ENCODE data around the gene COA1. TPM values are rescaled to one million over a fixed set of nuclear protein-coding genes. Genes with fewer than 3 reads are reported as not detected.

COA1 gene
- total RNA-seq, 1 donor from 2014 or later, result 47.9 TPM

- DNase-seq (no peak), ATAC-seq (no peak)
- Histone ChIP-seq H3K36me3 (no peaks in the 10 kb centered on the region), H3K4me1 (no peaks in the 10 kb centered on the region), H3K4me3 (no peak overlapping the region), H3K27me3 (no peaks in the 10 kb centered on the region), H3K27ac (no peak overlapping the region), H3K9me3 (no peaks in the 10 kb centered on the region)
- TF ChIP-seq CTCF (IDR thresholded peaks at IDR 0.05), result no peak
- intact Hi-C loops (cut with DNase I), result loop anchor here (5.0 kb wide), 1 partner anchor 119 kb away; the partner anchor contains the start of gene STK17A
Measured at GRCh38 chr7:43700646-43701499, 28.4 kb downstream of the COA1 start.

GRCh38 chr7:43700059-43700501, 29.2 kb downstream of the COA1 start:
- Histone ChIP-seq H3K36me3 (no peaks in the 10 kb centered on the region), H3K4me1 (no peaks in the 10 kb centered on the region), H3K27ac (no peak overlapping the region), H3K27me3 (no peaks in the 10 kb centered on the region), H3K4me3 (no peak overlapping the region), H3K9me3 (no peaks in the 10 kb centered on the region)
- TF ChIP-seq CTCF (IDR thresholded peaks at IDR 0.05), result peak; percentile 72
- no peak for DNase-seq
- peak; percentile 83 for ATAC-seq
- intact Hi-C loops (cut with DNase I), result loop anchor here (5.0 kb wide), 1 partner anchor 118 kb away; the partner anchor contains the start of gene STK17A

- DNase-seq (no peak), ATAC-seq (no peak)
- Histone ChIP-seq H3K4me3 (no peak overlapping the region), H3K36me3 (no peaks in the 10 kb centered on the region), H3K27ac (no peak overlapping the region), H3K4me1 (no peaks in the 10 kb centered on the region), H3K27me3 (no peaks in the 10 kb centered on the region), H3K9me3 (no peaks in the 10 kb centered on the region)
- TF ChIP-seq CTCF (IDR thresholded peaks at IDR 0.05), result no peak
- intact Hi-C loops (cut with DNase I), result no loop called here
Measured at GRCh38 chr7:43698460-43699255, 30.7 kb downstream of the COA1 start.

GRCh38 chr7:43697690-43698089, 31.6 kb downstream of the COA1 start:
- no peaks in the 10 kb centered on the region for H3K9me3 ChIP-seq
- no peaks in the 10 kb centered on the region for H3K4me1 ChIP-seq
- no peaks in the 10 kb centered on the region for H3K36me3 ChIP-seq
- DNase-seq (no peak), ATAC-seq (no peak)
- no peak overlapping the region for H3K4me3 ChIP-seq
- no peak overlapping the region for H3K27ac ChIP-seq
- intact Hi-C loops (cut with DNase I), result no loop called here
- TF ChIP-seq CTCF (IDR thresholded peaks at IDR 0.05), result no peak
- H3K27me3 ChIP-seq, result no peaks in the 10 kb centered on the region

GRCh38 chr7:43695365-43695764, 34.0 kb downstream of the COA1 start:
- Histone ChIP-seq H3K27ac (no peak overlapping the region), H3K4me1 (no peaks in the 10 kb centered on the region), H3K9me3 (no peaks in the 10 kb centered on the region), H3K4me3 (no peak overlapping the region), H3K36me3 (no peaks in the 10 kb centered on the region), H3K27me3 (no peaks in the 10 kb centered on the region)
- no peak for TF ChIP-seq CTCF (IDR thresholded peaks at IDR 0.05)
- ATAC-seq, result no peak
- no peak for DNase-seq
- intact Hi-C loops (cut with DNase I), result no loop called here
